Measurements from ENCODE around the gene LRRC19.
A peak's percentile ranks its signal among the peaks of the same experiment; 100 is the strongest.

LRRC19 gene, protein sequence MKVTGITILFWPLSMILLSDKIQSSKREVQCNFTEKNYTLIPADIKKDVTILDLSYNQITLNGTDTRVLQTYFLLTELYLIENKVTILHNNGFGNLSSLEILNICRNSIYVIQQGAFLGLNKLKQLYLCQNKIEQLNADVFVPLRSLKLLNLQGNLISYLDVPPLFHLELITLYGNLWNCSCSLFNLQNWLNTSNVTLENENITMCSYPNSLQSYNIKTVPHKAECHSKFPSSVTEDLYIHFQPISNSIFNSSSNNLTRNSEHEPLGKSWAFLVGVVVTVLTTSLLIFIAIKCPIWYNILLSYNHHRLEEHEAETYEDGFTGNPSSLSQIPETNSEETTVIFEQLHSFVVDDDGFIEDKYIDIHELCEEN

DNA sequence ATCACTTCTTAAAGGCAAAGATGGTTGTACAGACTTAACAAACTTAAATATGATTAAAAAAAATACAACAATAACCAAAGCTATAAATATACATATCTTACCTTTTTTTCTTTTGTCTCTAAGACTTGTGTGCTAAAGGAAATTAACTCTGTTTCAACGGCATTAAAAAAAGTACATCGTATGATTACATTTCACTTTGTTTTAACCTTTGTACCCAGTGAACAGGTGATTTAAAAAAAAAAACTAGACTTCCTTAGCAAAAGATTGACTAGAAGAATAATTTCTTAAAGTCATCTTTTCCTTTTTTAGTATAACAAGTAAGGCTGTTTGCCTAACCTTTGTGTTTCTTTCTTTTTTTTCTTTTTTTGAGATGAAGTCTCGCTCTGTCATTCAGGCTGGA is at the start of gene LRRC19:
TSS of gene LRRC19 (minus strand) at position 182 of the 400 bp plus-strand sequence. CDS start 5,978 bp downstream, outside the sequence.
- no peak for DNase-seq

DNA sequence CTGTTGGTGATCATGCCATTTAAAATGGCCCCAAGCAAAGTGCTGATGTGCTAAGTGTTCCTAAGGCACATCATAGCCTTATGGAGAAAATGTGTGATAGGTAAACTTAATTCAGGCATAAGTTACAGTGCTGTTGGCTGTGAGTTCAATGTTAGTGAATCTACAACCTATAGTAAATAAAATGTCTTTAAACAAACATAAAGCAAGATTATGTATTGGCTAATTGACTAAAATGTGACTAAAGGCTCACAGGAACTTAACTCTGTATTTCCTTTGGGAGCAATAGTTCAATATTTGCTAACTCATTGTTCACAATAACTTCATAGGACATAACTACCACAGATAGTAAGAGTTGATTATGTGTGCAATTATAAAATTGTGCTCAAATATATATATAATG is 49.4 kb upstream of the LRRC19 start:
- DNase-seq: no peak

DNA sequence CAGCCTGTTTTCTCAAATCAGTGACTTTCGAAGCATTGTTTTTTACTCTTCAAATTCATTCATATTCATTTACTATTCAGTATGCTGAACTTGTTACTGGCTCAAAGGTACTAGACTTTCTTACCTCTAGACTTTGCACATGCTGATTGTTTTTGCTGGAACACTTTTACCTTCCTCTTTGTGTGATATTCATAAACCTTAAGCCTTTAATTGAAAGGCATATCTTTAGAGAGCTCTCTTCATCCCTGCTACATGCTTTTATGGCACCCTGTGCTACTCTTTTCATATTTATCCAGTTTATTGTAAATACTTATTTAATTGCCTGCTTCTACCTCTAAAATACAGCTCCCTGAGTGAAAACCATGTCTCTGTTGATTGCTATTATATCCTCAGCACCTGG is 48.7 kb upstream of the LRRC19 start:
- no peak for DNase-seq

DNA sequence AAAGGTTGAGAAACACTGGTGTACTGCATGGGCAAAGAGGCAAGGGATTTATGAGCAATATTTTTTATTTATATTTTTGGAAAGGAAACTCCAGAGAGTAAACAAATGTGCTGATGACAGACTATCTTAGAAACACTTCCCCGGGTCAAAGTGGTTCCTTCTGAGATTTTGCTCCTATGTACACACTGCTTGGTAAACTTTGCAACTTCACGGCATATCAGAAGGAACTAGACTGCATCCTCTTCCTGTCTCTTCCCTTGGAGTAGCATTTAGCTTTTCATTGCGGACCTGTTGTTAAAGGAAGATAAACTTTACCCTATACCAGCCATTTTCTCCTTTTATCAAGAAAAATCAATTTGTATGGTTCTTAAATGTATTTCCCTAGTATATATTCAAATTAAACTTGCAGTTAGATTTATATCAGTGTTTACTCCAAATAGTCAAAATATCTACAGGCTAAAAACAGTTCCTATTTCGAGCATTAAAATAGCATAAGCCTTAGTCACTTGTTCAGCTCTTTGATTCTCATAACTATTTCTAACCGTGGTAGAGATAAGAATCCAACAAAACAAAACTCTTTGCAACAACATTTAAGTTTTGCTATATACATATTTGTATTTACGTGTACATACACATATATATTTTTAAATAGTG is 48.0 kb upstream of the LRRC19 start:
- no peak for DNase-seq

DNA sequence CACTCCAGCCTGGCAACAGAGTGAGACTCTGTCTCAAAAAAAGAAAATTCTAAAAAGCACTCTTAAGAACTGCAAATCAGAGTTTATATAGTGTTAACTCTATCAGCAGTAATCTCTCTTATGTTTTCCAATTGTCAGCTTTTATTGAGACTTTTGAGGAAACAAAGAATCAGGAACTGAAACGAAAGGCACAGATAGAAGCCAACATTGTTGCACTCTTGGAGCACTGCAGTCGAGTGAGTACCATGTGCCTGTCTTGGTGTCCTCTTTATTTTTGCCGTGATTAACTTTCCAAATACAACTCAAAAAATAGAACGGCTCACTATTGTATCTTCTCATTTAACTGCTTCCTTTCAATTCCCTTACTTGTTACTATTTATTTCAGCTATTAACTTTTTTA is 41.7 kb upstream of the LRRC19 start:
- DNase-seq: no peak

DNA sequence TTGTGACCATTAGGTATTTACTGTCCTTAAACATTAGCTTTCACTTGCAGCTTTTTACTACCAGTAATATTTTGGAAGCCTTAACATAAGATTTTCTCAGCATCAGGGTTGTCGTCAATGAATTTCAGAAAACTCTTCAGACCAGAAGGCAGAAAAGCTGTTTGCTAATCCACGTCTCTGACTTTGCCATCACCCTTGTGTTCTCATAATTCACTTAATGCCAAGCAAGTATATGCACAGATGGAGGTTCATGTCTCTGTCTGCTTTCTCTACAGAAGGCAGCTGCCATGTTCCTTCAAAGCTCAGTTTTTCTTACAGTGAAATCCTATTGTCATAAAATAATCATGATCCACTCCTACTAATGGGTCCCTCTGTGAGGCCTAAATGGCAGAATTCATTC is 37.7 kb upstream of the LRRC19 start:
- no peak for DNase-seq

DNA sequence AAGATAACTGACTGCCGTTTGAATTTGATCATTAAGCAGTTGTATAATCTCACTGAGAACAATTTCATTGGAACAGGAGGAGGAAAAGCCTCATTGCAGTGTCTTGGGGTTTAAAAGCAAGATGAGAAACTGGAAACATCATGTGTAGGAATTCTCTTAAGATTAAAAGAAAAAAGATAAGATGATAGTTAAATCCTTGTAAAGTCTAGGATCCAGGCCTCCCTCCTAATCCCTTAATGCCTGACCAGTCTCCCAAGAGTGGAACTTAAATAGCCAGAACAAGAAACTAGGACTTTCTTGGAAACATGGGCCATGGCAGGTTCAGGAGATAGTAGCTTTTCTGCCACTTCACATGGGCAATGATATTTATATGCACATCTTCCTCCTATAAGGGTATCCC is 37.0 kb upstream of the LRRC19 start:
- no peak for DNase-seq

DNA sequence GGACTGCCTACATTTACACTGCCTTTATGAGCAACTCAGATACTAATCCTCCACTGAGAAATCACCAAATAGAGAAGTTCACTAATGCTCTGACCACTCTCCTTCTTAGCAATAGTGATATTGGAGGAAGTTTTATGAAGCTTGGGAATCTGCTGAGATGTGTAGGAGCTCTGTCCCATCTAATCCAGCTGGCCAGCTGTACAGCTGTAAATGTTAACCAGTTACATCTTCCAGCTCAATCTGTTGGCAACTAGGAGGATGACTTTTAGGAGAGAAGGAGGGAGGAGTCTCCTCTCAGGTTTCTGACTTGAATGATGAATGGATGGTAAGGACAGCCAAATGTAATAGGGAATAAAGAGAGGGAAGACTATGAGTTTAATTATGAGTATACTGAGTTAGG is 36.3 kb upstream of the LRRC19 start:
- no peak for DNase-seq

DNA sequence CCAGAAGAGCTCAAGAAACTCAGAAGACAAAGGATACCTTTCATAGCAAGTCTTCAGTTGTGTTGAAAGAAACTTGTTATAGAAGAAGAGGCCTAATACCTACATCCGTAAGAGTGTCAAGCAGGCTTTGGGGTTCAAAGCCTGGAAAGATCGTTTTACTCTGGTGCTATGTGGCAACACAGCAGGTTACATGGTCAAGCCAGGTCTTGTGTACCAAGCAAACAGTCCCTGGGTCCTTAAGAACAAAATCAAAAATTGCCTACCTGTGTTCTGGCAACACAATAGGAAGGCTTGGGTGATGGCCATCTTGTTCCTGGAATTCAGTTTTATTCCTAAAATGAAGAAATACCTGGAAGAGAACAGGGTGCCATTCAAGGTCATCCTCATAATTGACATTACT is 32.0 kb upstream of the LRRC19 start:
- DNase-seq: no peak

DNA sequence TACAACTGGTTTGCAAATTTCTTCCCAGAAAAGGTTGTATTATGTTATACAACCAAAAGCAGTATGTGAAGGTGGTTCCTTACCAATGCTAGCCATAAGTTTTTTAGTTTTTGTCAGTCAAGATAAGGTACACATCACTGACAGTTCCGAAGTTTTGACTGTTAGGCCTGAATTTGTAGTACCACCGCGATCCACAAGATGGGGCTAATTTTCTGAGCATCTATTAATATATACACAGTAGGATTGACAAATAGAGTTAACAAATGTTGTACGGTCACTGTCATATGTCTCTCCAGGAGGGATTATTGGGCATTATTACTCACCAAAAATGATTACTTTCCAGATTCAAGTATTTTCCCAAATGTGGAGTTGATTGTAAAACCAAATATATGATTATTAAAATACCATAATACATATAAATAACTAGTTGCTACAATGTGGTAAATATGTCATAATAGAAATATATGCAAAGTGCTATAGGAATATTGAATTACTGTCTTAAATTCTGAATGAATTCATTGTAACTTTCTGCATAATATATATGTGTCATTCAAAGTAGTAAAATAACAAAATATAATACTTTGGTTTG is 28.4 kb upstream of the LRRC19 start:
- DNase-seq: no peak

DNA sequence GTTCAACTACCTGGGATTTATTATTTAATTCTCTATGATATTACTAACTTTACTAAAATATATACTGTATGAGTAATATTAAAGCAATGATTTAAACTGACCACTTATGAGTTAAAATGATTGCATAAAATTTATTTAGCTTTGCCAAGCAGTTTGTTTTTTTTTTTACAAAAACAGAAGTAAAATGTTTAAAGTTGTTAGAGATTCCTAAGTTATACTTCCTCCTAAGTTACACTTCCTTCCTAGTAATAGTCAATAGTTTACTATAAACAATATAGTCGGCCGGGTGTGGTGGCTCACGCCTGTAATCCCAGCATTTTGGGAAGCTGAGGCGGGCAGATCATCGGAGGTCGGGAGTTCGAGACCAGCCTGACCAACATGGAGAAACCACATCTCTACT is 23.7 kb upstream of the LRRC19 start:
- DNase-seq: no peak

DNA sequence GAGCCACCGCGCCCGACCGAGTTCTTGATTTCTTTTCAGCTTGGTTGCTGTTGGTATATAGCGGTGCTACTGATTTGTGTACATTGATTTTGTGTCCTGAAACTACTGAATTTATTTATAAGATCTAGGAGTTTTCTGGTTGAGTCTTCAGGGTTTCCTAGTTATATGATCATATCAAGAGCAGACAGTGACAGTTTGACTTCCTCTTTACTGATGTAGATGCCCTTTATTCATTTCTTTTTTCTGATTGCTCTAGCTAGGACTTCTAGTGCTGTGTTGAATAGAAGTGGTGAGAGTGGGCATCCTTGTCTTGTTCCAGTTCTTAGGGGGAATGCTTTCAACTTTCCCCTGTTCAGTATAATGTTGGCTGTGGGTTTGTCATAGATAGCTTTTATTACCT is 17.4 kb upstream of the LRRC19 start:
- no peak for DNase-seq

DNA sequence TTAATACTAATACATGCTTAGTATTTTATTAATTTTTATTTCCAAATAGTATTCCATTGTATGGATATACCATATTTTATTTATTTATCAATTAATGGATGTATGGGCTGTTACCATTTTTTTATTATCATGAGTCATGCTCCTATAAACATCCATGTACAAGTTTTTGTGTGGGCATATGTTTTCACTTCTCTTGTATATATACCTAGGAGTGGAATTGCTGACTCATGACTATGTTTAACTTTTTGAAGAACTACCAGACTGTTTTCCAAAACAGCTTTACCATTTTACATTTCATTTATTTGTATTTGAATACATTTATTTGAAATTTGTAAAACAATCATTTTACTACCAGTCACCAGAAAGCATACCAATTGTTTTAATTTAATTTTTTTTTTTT is 14.1 kb upstream of the LRRC19 start:
- DNase-seq: no peak

DNA sequence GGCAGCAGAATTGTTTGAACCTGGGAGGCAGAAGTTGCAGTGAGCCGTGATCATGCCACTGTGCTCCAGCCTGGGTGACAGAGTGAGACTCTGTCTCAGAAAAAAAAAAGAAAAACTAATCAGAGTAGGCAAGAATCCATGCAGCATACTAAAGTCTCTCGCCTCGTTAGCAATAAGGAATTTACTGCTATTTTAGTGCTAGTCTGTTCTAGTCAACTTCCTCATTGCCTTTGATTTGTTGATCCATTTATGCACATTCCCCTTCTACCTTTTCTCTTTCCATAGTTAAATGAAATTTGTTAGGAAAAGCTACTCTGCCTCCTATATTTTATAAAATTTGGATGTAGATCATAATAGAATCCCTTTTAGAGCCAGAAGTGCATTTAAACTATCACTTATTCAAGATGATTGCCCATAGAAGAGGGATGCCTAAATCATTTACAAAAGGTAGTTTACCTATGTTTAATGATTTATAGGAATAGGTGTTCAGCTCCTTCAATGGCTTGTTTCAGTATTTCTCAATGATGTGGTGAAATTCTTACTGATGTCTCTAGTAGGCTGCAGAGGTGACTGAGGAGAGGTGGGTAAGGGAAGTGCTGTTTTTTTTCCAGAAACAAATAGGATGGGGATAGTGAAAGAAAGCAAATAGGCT is 1.9 kb downstream of the LRRC19 start:
- DNase-seq: no peak

DNA sequence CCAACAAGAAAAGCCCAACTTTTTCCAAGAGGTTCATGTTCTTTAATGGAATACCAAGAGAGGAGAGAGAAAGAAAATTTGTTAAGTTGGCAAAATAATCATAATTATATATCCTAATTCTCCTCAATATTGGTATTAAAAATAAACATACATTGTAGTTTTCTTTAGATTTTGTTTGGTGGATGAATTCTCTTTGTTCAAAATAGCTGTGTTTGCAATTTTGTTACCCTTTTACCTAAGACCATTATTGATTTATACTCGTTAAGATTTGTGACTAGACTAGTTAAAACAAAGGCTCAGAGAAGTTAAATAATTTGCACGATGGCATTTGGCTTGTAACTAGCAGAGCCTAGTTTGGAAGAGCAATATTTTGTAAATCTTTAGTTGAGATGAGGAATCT is 9.7 kb downstream of the LRRC19 start:
- DNase-seq: no peak

DNA sequence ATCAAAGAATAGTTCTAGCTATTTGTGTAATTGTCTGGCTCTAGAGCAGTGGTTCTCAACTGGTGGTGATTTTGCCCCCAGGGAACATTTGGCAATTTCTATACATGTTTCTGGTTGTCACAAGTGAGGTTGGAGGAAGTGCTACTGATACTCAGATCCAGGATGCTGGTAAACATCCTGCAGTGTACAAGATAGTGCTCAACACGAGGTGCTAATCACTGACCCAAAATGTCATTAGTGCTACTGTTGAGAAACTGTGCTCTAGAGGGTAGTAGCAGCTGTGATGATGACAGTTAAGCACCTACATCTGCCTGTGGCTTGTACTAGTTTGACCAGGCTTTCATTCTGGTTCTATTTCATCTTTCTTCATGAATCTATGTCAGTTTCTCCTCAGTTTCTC is 22.1 kb downstream of the LRRC19 start:
- no peak for DNase-seq

DNA sequence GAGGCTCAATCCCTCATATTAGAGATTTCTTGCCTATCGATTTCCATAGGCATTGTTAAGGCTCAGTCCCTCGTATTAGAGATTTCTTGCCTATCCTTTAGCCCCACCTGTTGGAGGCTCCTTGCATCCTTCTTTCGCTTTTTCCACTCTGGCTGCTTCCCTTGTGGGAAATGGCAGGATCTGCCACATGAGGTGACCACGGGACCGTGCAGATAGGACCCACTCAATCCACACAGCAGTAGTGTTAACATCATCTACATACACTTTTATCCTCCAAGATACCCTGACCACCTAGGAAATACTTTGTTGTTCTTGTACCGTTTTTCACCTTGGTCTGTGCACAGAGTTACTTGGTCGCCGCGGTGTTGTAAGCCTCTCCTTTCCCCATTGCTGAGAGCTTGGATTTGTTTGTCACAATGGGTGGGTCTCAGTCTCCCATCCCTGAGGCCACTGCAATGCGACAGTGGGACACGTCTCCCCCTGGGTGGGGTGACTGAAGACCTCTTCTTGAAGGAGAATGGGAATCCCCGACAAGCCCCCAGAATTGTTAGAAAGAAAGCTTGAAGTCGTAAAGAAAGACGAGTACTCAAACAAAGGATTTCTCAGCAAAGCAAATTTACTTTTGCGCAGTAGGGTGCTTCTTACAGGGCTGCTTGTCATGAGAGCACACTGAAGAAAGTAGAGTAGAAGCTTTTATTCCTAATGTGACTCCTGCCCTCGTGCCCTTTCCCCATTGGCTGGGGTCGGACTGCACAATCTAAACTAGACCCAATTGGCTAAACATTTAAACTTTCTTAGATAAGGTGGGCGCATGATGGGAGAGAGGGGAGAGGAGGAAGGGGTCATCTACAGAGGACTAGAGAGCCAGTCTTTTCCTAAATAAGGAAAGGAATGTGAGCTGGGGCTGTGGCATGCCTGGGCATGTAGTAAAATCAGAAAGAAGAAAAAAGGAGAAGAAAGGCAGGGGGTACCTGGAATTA is 29.5 kb downstream of the LRRC19 start:
- peak; percentile 4 for DNase-seq

DNA sequence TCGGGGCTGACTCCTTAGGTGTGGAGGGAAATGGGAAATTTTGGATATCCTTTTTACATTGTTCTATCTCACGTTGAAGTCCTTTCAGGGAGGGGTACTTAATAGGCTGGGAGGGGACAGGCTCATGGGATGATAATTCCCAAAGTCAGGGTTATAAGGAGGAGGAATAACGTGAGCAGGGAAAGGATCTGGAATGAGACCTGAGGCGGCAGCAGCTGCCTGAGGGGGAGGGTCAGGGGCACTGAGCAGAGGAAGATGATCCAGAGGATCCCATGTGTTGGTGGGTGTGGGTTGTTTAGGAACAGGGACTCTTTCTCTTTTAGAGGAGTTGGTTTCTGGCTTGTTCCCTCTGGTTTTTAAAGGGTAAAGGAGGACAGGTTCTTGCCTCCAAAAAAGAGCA is 30.5 kb downstream of the LRRC19 start:
- DNase-seq: no peak

DNA sequence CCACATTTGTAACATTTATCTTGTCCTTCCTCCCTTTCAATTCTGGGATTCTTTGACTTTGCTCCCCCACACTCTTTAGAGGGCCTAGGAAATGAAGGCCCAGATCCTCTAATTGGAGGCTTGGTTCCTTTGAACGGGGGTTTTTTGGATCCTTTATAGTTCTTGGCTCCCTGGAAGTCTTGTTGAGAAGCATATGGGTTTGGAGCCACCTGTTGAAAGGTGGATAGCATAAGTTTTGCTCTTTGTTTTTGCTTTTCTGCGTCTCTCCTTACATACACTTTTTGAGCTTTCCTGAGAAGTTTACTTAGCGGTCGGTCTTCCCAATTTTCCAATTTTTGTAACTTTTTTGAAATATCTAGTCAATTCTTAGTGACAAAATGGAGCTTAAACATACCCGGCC is 31.5 kb downstream of the LRRC19 start:
- no peak for DNase-seq

DNA sequence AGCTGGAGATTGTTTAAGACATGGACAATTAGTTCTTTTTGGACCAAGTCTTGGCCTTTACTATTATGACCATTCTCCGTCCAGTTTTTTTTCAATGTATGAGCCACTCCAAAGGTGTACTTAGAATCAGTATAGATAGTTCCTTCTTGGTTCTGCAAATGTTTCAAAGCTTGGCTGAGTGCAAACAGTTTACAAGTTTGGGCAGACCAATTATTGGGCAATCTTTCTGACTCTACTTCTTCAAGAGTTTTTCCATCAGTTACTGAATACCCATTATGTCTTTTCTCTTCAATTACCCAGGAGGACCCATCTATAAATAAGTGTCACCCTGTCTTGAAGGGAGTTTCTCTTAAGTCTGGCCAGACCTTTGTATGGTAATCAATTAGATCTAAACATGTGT is 33.8 kb downstream of the LRRC19 start:
- DNase-seq: no peak

DNA sequence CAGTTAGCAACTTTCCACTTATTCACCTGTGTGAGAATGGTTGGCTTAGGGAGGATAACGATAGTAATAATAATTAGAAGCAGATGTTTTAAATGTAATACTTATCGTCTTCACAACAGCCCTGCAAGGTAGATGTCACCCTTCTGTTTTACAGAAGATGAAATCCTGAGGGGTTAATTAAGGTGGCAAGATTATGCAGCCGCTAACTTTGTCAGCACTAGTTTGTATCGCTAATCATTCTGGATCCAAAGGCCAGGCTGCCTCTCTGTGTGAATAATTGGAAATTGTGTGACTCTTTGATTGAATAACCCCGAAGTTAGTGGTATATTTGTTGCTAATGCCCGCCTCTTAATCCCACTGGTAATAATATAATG is 48.6 kb downstream of the LRRC19 start:
- DNase-seq: no peak

Data from NCI-H2107 (cell line).